AML-193 (cell line): Measurements from ENCODE around the gene SH3BP5L.

Experiments used
- DNase-seq, 2 experiments: peaks; one replicate each; lab custom pipeline; 2025; lab: John Stamatoyannopoulos, UW

The SH3BP5L gene

DNA sequence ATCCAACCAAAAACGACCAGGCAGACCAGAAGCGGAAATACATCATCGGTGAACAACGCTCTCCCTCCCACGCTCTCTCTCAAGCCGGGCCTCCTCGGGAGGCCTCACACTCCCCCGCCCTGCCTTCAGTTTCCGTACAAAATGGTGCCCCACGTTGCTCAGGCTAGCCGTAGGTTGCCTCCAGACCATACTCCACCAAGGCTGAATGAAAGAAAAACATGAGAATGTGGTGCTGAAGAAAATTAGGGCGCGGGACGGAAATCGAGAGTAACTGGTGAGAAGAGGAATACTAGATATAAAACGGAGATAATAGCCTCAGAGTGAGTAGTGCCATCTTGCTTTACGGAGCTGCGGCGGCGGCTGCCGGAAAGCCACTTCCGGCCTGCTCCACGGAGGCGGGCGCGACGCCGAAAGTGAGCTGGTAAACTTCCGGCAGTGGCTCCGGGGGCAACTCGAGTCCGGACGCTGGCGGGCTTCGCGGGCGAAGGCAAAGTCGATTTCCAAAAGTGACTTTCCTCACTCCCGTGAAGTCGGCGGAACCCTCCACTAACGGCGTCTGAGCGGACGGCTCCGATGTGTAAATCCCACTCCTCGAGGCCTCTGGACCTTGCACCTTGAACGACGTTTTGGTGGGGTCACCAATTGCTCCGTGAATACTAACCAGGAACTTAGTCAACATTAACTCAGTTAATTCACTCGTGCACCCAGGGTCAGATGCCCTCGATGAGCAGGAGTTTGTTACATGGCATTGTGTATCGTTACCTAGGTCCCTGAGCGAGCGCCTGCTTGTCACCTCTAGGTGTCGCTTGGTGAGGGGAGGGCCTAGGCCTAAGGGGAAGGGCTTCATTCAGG lies at the start of gene SH3BP5L:
Gene SH3BP5L (minus strand): TSS at position 7 of the 852 bp plus-strand sequence. CDS start 980 bp downstream, outside the sequence.
- peak; percentile 89 to 94 for DNase-seq

DNA sequence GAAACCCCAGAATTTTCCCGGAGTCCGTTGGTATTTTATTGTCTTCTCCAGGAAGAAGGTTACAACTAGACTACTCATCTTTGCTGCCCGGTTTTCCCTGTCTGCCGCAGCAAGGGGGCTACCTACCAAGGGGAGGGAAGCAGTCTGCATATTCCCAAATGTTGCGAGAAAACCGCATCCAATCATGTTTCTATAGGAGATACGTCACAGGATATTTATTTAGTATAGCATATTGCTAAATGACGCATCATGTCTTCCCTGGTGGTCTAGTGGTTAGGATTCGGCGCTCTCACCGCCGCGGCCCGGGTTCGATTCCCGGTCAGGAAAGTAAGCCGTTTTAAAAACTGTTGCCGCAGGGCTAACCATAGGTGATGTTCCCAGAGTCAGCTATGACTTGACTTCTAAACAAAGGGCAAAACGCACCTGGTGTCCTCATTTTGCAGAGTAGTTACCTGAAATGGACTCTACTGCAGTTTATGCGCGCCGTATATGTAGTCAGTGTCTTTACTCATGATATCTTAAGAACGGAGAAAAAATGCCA lies 48.3 kb upstream of the SH3BP5L start:
- DNase-seq: peak; percentile 78 to 83

DNA sequence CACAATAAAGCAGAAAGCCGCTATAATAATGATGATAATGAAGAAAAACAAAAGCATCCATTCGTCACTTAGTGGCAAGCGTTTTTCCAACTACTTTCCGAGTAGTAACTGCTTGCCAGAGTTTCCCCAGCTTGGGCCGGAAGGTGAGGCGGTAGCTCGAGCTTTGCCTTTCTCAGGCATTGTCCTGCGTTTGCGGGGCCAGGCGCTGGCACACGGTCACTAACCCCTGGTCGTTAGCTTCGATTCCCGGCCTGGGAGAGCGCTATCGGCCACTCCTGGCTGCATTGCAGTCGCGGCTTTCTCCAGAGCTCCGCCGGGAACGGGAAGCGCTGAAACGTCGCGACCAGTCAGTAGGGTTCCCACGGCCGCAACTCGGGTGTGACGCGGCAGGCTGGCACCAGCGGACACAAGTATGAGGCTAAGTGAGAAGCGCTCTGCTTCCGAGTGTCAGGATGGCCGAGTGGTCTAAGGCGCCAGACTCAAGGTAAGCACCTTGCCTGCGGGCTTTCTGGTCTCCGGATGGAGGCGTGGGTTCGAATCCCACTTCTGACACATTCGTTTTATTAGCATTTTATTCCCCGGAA lies 47.8 kb upstream of the SH3BP5L start:
- peak; percentile 88 to 90 for DNase-seq

DNA sequence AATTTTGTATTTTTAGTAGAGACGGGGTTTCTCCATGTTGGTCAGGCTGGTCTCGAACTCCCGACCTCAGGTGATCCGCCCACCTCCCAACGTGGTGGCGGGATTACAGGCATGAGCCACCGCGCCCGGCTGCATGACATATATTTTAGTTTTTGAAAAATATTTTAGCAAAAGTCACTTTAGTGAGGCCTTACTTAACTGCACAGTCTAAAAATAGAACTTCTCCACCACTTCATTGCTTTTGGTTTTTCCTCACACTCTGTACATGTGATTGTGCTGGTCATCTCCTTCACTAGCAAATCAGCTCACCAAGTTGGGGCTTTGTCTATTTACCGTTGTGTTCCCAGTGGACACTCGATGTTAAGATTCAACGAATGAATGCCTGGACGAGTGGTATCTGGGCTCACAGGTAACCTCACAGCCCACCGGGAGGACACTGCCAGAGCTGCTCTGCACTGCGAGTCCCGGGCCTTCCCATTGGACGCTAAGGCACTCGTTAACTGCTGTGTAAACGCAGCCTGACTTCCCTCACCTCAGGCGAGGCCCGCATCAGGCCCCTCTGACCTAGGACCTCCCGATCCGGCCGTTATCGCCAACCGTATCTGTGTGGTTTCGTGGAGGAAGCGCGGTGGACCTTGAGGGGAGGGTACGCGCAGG lies 47.2 kb upstream of the SH3BP5L start:
- DNase-seq: peak; percentile 25 to 60

DNA sequence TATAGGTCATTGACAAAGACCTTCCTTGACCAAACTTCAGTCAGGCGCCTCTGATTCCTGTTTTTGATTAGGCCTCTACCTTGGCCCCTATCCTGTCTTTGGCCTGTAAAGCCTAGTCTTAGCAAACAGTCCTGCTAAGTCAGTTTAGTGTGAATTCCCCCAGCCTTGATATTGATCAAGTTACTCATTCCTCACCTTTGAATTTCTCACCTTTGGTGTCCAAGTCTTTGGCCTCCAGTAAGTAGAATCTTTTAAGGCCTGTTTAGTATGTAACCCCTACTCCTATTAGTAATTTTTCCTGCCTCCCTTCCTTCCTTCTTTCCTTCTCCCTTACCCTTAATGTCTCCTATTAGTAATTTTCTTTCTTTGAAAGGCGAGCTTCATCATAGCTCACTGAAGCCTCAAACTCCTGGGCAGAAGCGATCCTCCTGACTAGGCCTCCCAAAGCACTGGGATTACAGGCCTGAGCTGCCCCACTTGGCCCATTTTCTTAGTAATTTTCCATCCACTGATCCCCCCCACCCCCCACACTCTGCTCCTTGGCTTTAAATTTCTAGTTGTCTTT lies 46.2 kb upstream of the SH3BP5L start:
- no peak for DNase-seq

DNA sequence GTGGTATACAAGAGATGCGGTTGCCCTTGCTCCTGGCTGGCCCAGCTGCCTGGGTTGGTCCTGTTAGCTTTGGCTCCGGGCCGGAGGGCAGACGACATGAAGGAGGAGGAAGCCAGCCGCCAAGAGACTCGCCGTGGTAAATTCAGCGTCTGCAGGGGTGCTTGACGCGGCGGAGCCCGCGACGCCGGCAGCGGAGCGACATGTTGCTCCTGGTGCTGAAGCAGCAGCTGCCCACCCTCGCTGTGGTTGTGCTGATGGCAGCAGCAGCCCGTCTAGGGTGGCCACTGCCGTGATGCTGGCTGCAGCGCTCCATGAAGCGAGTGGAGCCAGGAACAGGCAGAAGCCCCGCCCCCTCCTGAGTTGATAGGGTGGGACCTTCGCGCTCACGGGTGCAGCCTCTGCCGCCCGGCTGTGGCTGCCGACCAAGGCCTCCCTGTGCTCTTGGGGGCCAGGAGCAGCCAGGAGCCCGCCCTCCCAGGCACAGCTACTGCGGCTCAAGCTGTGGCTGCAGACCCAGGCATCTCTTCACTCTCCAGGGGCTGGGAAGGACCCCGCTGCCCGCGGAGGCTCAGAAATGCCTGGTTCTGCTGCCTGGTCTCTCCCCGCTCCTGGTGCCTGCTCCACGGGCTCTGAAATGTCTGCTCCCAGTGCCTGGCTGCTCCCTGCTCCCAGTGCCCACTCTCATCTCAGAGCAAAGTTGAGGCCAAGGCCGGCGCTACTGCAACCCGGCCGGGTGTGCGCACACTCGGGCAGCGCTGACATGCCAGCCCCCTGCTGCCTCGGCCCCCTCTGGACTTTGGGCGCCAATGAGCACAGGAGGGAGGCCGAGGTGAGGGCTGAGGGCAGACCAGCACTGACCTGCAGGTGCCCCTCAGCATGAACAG lies 37.5 kb upstream of the SH3BP5L start:
- peak; percentile 68 to 71 for DNase-seq

DNA sequence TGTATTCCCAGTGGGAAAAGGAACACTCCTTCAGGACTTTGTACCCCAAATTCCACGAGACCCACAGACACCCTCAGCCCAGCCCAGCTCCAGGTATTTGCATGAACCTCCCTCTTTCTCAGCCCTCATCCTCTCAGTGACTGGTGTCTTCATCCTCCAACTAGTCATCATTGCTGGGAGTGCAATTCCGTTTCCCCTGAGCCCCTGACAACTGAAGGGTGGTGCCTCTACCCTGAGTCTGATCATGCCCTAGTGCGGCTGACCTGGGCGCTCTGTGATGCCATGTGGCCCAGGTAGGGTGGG lies 36.9 kb upstream of the SH3BP5L start:
- DNase-seq: no peak

DNA sequence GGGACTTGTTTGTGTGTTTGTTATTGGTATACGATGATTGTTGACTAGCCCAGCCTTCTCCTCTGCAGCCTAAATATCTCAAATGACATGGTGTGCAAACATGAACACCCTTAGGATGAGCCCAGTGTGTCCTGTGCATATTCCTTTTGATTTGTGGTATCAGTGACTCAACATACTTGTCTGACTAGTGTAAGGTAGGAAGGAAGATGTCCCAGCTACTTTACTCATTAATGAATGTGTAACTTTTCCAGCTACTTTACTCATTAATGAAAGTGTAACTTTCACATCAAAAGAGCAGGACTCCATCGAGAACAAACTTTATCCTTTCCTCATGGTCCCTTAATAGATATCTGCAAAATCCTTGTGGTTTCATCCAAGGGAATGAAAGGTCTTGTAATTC lies 35.9 kb upstream of the SH3BP5L start:
- DNase-seq: no peak

DNA sequence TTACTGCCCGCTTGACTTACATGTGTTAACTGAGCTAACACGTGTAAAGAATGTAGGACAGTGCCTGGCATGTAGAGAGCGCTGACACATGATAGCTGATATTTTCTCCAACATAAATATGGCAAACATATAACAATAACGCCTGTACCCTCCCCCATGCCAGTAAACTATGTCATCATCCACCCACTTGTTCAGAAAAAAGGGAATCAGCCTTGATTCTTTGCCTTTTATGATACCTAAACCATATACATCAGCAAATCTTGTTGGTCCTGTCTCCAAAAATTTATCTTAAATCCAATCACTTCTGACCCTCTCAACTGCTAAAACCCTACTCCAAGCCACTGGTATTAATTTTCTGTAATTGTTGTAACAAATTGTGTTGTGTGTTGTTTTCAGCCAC lies 34.3 kb upstream of the SH3BP5L start:
- no peak for DNase-seq

DNA sequence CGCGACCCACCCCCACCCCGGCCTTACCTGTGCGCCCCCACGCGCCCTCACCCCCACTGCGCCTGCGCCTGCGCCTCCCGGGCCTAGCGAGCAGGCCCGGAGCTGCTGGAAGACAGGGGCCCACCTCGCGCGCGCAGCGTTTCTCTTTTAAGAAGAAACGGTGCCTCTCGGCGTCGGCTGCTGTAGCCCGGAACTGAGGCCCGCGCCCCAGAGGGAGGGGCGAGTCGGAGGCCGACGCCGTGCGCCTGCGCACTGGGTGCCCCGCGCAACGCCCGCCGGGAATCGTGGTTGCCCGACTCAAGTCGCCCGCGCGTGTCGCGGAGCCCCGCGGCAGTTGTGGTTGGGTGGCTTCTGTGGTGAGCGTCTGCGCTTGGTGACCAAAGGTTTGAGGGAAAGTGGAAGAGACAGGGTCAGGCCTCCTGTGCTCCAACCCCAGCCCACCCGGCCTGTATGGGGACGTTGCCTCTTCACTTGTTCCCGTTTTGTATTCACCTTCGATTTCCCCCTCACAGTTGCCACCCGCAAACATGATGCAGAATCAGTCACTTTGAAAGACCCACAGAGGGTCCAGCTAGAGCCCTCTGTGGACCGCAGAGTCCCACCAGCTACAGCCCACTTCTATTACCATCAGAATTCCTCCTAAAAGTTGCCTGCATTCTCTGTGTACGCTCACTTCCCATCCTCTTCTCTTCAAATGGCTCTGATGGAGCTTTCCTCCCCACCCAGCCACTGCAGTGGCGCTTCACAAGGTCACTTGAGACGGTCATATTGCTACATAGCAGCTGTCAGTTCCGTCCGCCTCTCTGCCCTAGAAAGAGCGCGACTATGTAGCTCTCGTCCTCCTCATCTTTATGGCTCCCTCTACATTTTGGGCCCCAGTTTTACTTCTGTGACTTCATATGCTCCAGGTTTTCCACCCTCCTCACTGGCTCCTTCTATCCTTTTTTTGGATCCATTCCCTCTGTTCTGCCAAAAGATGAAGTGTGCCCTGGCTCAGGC lies 33.5 kb upstream of the SH3BP5L start, which contains the start of gene ZNF692:
Gene ZNF692 (minus strand): TSS at position 195 of the 999 bp plus-strand sequence. CDS start 776 bp downstream, outside the sequence.
- peak; percentile 91 to 93 for DNase-seq

DNA sequence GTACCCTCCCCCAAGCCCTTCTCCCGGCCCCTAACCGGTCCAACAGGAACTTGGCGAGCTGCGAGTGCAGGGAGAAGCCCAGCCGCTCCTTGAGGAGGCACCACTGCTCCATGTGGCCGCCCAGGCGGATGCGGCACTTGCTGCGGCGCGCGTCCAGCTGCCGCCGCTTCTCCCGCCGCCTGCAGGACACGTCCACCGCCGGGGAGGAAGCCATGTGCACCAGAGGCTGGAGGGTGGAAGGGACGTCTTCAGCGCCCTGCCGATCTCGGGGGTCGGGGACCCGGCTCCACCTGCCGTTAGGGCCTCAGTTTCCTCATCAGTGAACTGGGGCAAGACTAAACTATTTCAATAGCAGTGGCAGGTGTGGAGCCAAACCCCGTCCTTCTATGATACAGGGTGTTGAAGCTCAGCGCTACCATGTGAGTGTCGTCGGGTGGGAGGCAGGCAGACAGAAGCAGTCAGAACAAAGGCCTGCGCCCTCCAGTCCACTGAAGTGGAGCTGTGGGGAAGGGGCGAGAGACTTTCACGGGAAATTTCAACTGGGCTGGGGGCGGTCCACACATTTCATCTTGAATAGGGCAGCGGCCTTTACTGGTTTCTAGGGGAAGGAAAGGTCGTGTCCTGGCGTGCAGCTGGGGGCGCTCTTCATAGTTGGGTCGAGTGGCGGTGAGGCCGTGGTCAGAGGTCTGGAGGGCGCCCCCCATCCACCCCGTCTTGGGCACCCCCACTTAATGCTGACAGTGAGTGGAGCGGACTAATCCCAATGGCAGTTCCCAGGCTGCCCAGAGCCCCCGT lies 32.6 kb upstream of the SH3BP5L start:
- DNase-seq: peak; percentile 69 to 72

DNA sequence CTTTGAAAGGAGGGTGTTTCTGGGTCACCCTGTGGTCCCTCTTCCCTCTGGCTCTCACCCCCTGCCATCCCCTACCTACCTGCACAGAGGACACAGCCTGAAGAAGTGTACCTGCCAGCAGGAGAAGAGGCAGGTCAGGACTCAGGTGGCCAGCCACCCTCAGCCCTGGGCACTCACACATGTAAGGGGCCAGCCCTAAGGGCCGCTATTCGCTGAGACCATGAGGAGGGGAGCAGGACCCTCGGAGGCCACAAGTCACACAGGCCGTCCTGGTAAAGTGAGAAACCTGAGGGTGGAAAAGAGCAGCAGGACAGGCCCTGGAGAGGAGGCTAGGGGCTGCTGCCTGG lies 32.0 kb upstream of the SH3BP5L start:
- DNase-seq: no peak

DNA sequence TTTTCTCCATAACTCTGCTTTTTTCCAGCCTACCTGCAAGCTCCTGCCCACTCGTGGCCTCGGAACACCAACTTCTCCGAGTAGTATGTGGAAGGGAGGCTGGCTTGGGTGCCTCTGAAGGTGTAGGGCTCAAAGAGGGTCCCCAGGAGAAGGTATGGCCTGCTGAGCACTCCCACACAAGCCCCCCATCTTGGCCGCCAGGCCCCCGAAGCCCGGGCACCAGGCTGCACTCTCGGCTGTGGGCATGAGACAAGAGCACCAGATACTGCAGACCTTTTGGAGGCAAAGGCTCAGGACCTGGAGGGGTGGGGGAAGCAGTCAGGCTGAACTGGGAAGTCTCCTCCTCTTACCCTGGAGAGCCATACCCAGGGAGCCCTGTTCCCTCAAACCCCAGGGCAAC lies 31.5 kb upstream of the SH3BP5L start:
- DNase-seq: no peak

DNA sequence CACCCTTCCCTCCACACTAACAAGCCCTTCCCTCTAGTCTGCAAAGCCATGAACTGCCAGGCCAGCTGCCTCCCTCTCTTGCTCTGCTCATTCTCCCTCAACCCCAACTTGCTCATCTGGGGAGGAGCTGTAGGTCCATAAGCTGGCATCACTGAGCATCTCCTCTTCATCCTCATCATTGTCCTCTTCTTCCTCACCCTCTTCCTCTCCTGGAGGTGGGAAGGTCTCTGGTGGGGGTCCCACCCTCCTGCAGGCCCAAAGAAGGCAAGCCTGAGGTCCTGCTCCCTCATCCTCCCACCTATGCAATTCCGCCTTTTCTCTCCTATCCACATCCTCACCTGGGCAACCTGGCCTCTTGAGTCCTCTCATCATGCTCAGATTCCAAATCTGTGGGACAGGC lies 30.5 kb upstream of the SH3BP5L start:
- DNase-seq: no peak

DNA sequence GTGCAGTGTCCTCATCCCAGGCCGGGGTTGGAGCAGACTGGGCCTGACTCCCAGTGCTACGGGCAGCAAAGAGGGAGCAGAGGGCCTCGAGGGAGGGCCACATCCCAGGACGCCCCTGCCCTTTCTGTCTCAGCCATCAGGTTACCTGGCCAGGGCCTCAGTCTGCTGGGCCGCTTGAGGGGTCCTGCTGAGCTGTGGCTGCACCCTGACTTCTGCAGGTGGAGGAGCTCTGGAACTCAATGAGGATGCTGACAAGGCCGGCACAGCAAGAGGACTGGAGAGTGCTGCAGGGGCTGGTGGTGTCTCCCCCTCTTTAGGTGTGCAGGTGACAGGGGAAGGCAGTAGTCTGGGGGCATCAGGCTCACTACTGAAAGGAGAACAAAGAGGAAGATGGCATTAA lies 29.9 kb upstream of the SH3BP5L start:
- DNase-seq: no peak

DNA sequence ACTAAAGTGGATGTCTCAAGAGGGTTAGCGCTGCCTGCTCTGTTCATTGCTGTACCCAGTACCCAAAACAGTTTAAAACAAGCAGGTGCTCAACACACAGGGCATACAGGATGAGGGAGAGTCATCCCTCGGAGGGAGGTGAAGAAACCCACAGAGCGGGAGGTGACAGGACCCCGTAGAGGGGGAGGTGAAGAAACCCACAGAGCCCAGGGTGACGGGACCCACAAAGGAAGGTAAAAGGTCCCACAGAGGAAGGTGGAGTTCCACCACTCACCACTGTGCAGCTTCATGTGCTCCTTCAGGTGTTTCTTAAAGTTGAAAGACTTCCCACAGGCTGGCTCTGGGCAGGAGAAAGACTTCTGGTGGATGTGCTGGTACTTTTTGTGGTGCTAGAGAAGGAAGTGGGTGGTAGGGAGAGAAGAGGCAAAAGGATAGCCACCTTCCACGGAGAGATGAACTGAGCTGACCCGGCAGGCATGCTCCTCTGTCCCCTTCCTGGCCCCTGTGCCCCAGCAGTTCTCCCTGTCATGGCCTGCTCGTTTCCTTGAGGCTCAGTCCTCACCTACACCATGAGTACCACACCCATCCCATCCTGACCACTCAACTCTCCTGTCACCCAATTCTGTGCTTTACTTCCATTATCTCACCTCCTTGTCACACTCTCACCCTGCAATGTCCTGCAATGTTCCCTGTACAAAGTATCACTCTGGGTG lies 28.1 kb upstream of the SH3BP5L start:
- DNase-seq: no peak

DNA sequence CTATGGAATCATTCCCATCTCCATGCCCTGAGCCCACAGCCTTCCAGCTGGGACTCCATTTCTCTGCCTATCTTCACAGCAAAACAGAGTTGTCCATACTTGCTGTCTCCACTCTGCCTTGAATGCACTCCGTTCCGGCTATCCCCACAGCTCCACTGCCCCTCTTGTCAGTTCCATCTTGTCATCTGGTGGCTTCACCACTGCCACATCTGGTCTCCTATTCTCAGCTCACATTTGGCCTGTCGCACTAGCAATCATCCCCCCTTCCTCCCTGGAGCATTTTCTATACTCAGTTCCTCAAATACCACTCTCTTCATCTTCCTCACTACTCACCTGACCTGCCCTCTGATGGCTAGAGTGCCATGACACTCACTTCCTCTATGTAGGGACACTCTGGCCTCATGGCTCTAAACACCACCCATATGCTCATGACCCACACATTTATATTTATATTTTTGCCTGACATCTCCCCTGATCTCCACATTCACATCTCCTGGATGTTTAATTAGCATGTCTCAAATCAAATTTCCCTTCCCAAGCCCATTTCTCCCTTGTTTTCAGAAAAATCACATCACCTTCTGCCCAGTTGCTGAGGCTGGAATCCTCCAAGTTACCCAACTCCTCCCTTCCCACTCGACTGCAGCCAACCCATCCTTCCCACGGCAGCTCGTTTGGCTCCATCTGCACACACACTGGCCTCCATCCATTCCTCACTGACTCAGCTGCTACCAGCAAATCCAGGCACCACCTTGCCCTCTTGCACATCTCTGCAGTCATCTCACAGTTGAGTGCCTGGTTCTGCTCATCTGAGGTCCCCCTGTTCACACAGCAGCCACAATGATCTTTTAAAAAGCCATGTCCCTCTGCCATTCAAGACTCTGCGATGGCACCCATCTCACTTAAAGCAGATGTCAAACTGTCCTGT lies 27.0 kb upstream of the SH3BP5L start:
- DNase-seq: peak in 1 of 2 experiments; percentile 11

DNA sequence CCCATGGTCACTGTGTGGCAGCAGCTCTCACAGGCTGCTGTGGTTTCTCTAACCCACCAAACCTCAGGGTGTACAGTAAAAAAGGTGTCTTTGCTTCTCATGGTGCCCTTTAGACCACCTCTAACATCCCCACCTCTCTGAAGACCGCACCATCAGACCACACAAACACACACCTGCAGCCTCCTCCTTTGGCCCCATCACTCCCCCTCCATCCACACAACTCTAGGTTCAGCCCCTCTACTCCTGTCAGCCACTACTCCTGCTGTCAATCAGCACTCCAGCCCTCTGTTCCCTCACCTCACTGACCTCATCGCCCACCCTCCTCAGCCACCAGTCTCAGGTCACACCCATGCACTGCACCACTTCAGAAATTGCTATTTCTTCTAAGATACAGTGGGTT lies 25.7 kb upstream of the SH3BP5L start:
- DNase-seq: no peak
